ENCODE data around the gene ANKRD63. TPM values are rescaled to one million over a fixed set of nuclear protein-coding genes. Genes with fewer than 3 reads are reported as not detected.

Gene ANKRD63
- total and polyA plus RNA-seq, 8 donors = 0.37 TPM; not detected in 7

DNA sequence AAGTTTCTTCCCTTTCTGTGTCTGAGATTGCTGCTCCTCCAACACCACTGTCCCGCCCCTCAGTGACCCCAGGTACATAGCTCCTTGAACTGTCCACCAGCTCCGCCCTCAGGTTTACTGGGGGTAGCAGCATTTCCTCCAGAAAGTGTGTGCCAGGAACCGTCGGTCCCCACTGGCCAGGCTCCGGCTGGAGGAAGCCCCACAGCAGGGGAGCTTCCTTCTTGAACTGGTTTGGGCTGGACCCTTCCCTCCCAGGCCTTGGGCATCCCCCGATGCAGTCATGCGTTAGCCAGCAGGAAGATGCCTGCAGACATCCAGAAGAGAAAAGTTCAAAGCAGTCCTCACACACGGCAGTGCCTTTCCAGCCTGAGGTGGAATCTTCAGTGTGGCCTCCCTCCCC lies 24.3 kb downstream of the ANKRD63 start:
- 67 to 86% (median 70%) methylated on average over 2 to 8 of the region's 8 CpGs for WGBS, 5 donors
- Histone ChIP-seq H3K36me3 (no peaks in the 10 kb centered on the region), H3K4me1 (peaks cover 3 to 12% (median 8%) of the 10 kb centered on the region in 4 donors), H3K4me3 (no peak overlapping the region), H3K27ac (no peak overlapping the region), H3K9me3 (no peaks in the 10 kb centered on the region), H3K27me3 (peaks cover 0 to 14% (median under 1%) of the 10 kb centered on the region in 3 donors)
- DNase-seq = no peak
- intact Hi-C loops (cut with DNase I; ENCODE audit: low total_unique reads) = no loop called here
- no peak for TF ChIP-seq POLR2A (IDR thresholded peaks at IDR 0.05)
- TF ChIP-seq, protein P1, sequence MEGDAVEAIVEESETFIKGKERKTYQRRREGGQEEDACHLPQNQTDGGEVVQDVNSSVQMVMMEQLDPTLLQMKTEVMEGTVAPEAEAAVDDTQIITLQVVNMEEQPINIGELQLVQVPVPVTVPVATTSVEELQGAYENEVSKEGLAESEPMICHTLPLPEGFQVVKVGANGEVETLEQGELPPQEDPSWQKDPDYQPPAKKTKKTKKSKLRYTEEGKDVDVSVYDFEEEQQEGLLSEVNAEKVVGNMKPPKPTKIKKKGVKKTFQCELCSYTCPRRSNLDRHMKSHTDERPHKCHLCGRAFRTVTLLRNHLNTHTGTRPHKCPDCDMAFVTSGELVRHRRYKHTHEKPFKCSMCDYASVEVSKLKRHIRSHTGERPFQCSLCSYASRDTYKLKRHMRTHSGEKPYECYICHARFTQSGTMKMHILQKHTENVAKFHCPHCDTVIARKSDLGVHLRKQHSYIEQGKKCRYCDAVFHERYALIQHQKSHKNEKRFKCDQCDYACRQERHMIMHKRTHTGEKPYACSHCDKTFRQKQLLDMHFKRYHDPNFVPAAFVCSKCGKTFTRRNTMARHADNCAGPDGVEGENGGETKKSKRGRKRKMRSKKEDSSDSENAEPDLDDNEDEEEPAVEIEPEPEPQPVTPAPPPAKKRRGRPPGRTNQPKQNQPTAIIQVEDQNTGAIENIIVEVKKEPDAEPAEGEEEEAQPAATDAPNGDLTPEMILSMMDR (IDR thresholded peaks at IDR 0.05) = no peak
- TF ChIP-seq EP300 (IDR thresholded peaks at IDR 0.05) = no peak
- no peak for TF ChIP-seq POLR2AphosphoS5 (IDR thresholded peaks at IDR 0.05)

GRCh38 chr15:40257656-40258450 lies 25.0 kb downstream of the ANKRD63 start:
- Histone ChIP-seq H3K27ac (no peak overlapping the region), H3K4me1 (peaks cover 9 to 15% (median 13%) of the 10 kb centered on the region in 4 donors), H3K36me3 (no peaks in the 10 kb centered on the region), H3K27me3 (peaks cover 0 to 21% (median 7%) of the 10 kb centered on the region in 3 donors), H3K9me3 (no peaks in the 10 kb centered on the region), H3K4me3 (no peak overlapping the region)
- no peak for DNase-seq
- intact Hi-C loops (cut with DNase I; ENCODE audit: low total_unique reads) = no loop called here
- TF ChIP-seq, protein P1 (IDR thresholded peaks at IDR 0.05) = no peak
- TF ChIP-seq EP300 (IDR thresholded peaks at IDR 0.05) = no peak
- no peak for TF ChIP-seq POLR2A (IDR thresholded peaks at IDR 0.05)
- TF ChIP-seq POLR2AphosphoS5 (IDR thresholded peaks at IDR 0.05) = no peak
- WGBS, 5 donors = 79 to 88% (median 87%) methylated on average over 9 of the region's 9 CpGs

DNA sequence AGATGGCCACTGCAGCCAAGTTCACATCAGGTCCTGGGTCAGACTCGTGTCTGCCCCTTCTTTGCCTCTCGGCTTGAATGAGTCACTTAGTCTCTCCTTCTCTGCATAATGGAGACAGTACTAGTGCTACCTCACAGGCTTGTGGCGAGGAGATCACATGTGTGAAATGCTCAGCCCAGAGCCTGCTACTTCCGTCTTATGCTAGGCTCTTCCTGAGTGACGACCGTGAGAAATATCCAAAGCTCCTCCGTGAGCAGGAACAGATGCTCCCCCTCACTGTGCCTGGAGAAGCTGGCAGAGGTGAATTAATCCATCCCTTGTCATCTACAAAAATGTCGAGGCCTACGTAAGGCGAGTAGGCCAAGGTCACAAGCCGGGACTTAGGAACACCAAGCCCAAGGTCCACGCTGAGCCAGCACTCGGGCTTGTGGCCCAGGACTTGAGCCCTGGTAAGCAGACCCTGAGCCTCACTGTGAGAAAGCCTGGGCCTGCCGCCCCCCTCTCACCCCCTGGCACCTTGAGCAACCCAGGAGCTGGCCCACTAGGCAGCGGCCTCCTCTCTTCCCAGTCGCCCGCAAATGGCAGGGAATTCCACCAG lies 26.1 kb downstream of the ANKRD63 start:
- H3K27ac ChIP-seq = no peak overlapping the region
- H3K9me3 ChIP-seq = no peaks in the 10 kb centered on the region
- H3K27me3 ChIP-seq = peaks cover 0 to 32% (median 17%) of the 10 kb centered on the region in 3 donors
- TF ChIP-seq POLR2A (IDR thresholded peaks at IDR 0.05) (no peak), EP300 (IDR thresholded peaks at IDR 0.05) (no peak), POLR2AphosphoS5 (IDR thresholded peaks at IDR 0.05) (no peak)
- TF ChIP-seq, protein P1 (IDR thresholded peaks at IDR 0.05) = no peak
- 84 to 94% (median 91%) methylated on average over 17 of the region's 17 CpGs for WGBS, 5 donors
- H3K4me3 ChIP-seq = no peak overlapping the region
- H3K4me1 ChIP-seq = peaks cover 9 to 25% (median 23%) of the 10 kb centered on the region in 4 donors
- H3K36me3 ChIP-seq = no peaks in the 10 kb centered on the region
- intact Hi-C loops (cut with DNase I; ENCODE audit: low total_unique reads) = no loop called here
- no peak for DNase-seq

GRCh38 chr15:40255033-40255432 lies 27.8 kb downstream of the ANKRD63 start:
- TF ChIP-seq EP300 (IDR thresholded peaks at IDR 0.05) = no peak
- TF ChIP-seq POLR2A (IDR thresholded peaks at IDR 0.05) = no peak
- no peak for TF ChIP-seq POLR2AphosphoS5 (IDR thresholded peaks at IDR 0.05)
- TF ChIP-seq, protein P1 (IDR thresholded peaks at IDR 0.05) = no peak
- H3K4me3 ChIP-seq = no peak overlapping the region
- H3K27me3 ChIP-seq = peaks cover 0 to 34% (median 17%) of the 10 kb centered on the region in 3 donors
- no peaks in the 10 kb centered on the region for H3K9me3 ChIP-seq
- 72 to 87% (median 80%) methylated on average over 4 of the region's 4 CpGs for WGBS, 5 donors
- intact Hi-C loops (cut with DNase I; ENCODE audit: low total_unique reads) = no loop called here
- no peak overlapping the region for H3K27ac ChIP-seq
- peaks cover 9 to 25% (median 24%) of the 10 kb centered on the region in 4 donors for H3K4me1 ChIP-seq
- DNase-seq = no peak
- H3K36me3 ChIP-seq = no peaks in the 10 kb centered on the region
